ENCODE measurements around the gene FHAD1.

- TF ChIP-seq POU6F1 (CRISPR knock-in tag; IDR thresholded peaks at IDR 0.05; ENCODE audit: borderline replicate concordance, low read depth), result no peak
- no peak for TF ChIP-seq PPARA (CRISPR knock-in tag; IDR thresholded peaks at IDR 0.05; ENCODE audit: borderline replicate concordance)
- TF ChIP-seq TOX (CRISPR knock-in tag; IDR thresholded peaks at IDR 0.05; ENCODE audit: borderline replicate concordance), result no peak
- TF ChIP-seq ISL1 (CRISPR knock-in tag; IDR thresholded peaks at IDR 0.05), result no peak
- TF ChIP-seq BACH2 (CRISPR knock-in tag; IDR thresholded peaks at IDR 0.05; ENCODE audit: borderline replicate concordance), result no peak
- TF ChIP-seq ARNTL (CRISPR knock-in tag; IDR thresholded peaks at IDR 0.05; ENCODE audit: borderline replicate concordance, low read depth), result no peak
- no peak for TF ChIP-seq ZNF8 (CRISPR knock-in tag; IDR thresholded peaks at IDR 0.05)
- TF ChIP-seq CSDC2 (CRISPR knock-in tag; IDR thresholded peaks at IDR 0.05), result no peak
- no peak for TF ChIP-seq ZFP3 (CRISPR knock-in tag; IDR thresholded peaks at IDR 0.05)
Observed at GRCh38 chr1:15322648-15323350, 75.8 kb downstream of the FHAD1 start.

Measured in SK-N-SH treated with all-trans-retinoic acid at 6 μM for 48 hours (cell line).